HEK293 (cell line): Measurements from ENCODE around the gene PABPN1L.
A peak's percentile ranks its signal among the peaks of the same experiment; 100 is the strongest.

Experiments used
- CTCF ChIA-PET: fragments of 350-600 bp; formaldehyde crosslinking; extraction: SDS; loops from one replicate; lab custom pipeline; 2021; ENCODE audit warnings: antibody characterized with exemption; lab: Yijun Ruan, JAX
- POLR2A ChIA-PET: fragments of 300-600 bp; formaldehyde crosslinking; extraction: SDS; loops from one replicate; lab custom pipeline; 2020; ENCODE audit warnings: antibody characterized with exemption, inconsistent platforms; lab: Yijun Ruan, JAX
- H3K27ac ChIP-seq: fragments of 200-500 bp; sonication (Bioruptor generic); 2 replicates; pipeline ENCODE4 v1.5.1; 2014; ENCODE audit warnings: low read depth, low read length, control low read depth, inconsistent platforms; ENCODE audit errors: extremely low read depth
- H3K36me3 ChIP-seq, 2 experiments: fragments of 200-500 bp in 1 of 2; sonication (Bioruptor generic) in 1 of 2; 1 replicate in 1 of 2; 2 replicates in 1 of 2; pipeline ENCODE4 v1.5.1; 2014 to 2017; ENCODE audit warnings: inconsistent platforms in 2 of 2, low read length in 2 of 2; ENCODE audit not compliant: control insufficient read depth in 2 of 2, insufficient read depth in 1 of 2
- H3K4me1 ChIP-seq: fragments of 200-500 bp; sonication (Bioruptor generic); 2 replicates; pipeline ENCODE4 v1.5.1; 2014; ENCODE audit warnings: mild to moderate bottlenecking, low read length, inconsistent platforms; ENCODE audit not compliant: control insufficient read depth, insufficient read depth
- H3K4me3 ChIP-seq: 2 replicates; pipeline ENCODE4 v1.5.1; 2011; ENCODE audit warnings: low read depth, mild to moderate bottlenecking, control low read depth, low read length, moderate library complexity
- H3K9me3 ChIP-seq: fragments of 200-500 bp; sonication (Bioruptor generic); 2 replicates; pipeline ENCODE4 v1.5.1; 2014; ENCODE audit warnings: low read depth, low read length, inconsistent platforms; ENCODE audit not compliant: control insufficient read depth, insufficient read depth
- GLIS2 ChIP-seq: fragments of 450-650 bp; formaldehyde crosslinking; IDR thresholded peaks from 2 replicates; pipeline ENCODE4 v1.5.1; 2016; ENCODE audit warnings: missing biosample characterization, missing genetic modification characterization
- HOXD13 ChIP-seq: sonication (generic); formaldehyde crosslinking; IDR thresholded peaks from 2 replicates; pipeline ENCODE4 v1.8.0; 2022; ENCODE audit warnings: missing genetic modification reagents, borderline replicate concordance
- KLF9 ChIP-seq: fragments of 450-650 bp; formaldehyde crosslinking; IDR thresholded peaks from 2 replicates; pipeline ENCODE4 v1.5.1; 2016; ENCODE audit warnings: missing biosample characterization, missing genetic modification characterization, low read depth
- MYNN ChIP-seq: fragments of 450-650 bp; formaldehyde crosslinking; IDR thresholded peaks from 2 replicates; pipeline ENCODE4 v1.5.1; 2016; ENCODE audit warnings: missing biosample characterization, missing genetic modification characterization, borderline replicate concordance
- PRDM4 ChIP-seq: fragments of 450-650 bp; formaldehyde crosslinking; IDR thresholded peaks from 2 replicates; pipeline ENCODE4 v1.5.1; 2017; ENCODE audit warnings: missing biosample characterization, missing genetic modification characterization
- SALL2 ChIP-seq: fragments of 450-650 bp; formaldehyde crosslinking; IDR thresholded peaks from 2 replicates; pipeline ENCODE4 v1.5.0; 2017; ENCODE audit warnings: missing biosample characterization, mild to moderate bottlenecking, missing genetic modification characterization, borderline replicate concordance
- ZBTB11 ChIP-seq: fragments of 450-650 bp; formaldehyde crosslinking; conservative IDR thresholded peaks from 2 replicates; pipeline ENCODE4 v1.5.1; 2016; ENCODE audit warnings: low read depth, missing biosample characterization, missing genetic modification characterization
- ZBTB21 ChIP-seq: fragments of 450-650 bp; formaldehyde crosslinking; IDR thresholded peaks from 2 replicates; pipeline ENCODE4 v1.5.1; 2017; ENCODE audit warnings: missing biosample characterization, missing genetic modification characterization
- ZFP41 ChIP-seq: fragments of 450-650 bp; formaldehyde crosslinking; IDR thresholded peaks from 2 replicates; pipeline ENCODE4 v1.5.1; 2016; ENCODE audit warnings: missing biosample characterization, missing genetic modification characterization, borderline replicate concordance
- ZNF121 ChIP-seq: fragments of 450-650 bp; formaldehyde crosslinking; IDR thresholded peaks from 2 replicates; pipeline ENCODE4 v1.5.1; 2016; ENCODE audit warnings: missing biosample characterization, missing genetic modification characterization
- ZNF157 ChIP-seq: fragments of 450-650 bp; formaldehyde crosslinking; IDR thresholded peaks from 2 replicates; pipeline ENCODE4 v1.5.1; 2016; ENCODE audit warnings: missing biosample characterization, missing genetic modification characterization
- ZNF202 ChIP-seq: fragments of 450-650 bp; formaldehyde crosslinking; IDR thresholded peaks from 2 replicates; pipeline ENCODE4 v1.5.1; 2016; ENCODE audit warnings: missing biosample characterization, missing genetic modification characterization, borderline replicate concordance
- ZNF214 ChIP-seq: fragments of 450-650 bp; formaldehyde crosslinking; IDR thresholded peaks from 2 replicates; pipeline ENCODE4 v1.5.1; 2017; ENCODE audit warnings: missing biosample characterization, mild to moderate bottlenecking, missing genetic modification characterization, borderline replicate concordance
- ZNF239 ChIP-seq: fragments of 450-650 bp; formaldehyde crosslinking; IDR thresholded peaks from 2 replicates; pipeline ENCODE4 v1.5.1; 2016; ENCODE audit warnings: missing biosample characterization, missing genetic modification characterization
- ZNF24 ChIP-seq: fragments of 450-650 bp; formaldehyde crosslinking; IDR thresholded peaks from 2 replicates; pipeline ENCODE4 v1.5.1; 2016; ENCODE audit warnings: missing biosample characterization, missing genetic modification characterization
- ZNF248 ChIP-seq: fragments of 450-650 bp; formaldehyde crosslinking; IDR thresholded peaks from 2 replicates; pipeline ENCODE4 v1.5.1; 2017; ENCODE audit warnings: missing biosample characterization, missing genetic modification characterization
- ZNF311 ChIP-seq: fragments of 450-650 bp; formaldehyde crosslinking; IDR thresholded peaks from 2 replicates; pipeline ENCODE4 v1.5.1; 2017; ENCODE audit warnings: missing biosample characterization, missing genetic modification characterization, borderline replicate concordance
- ZNF335 ChIP-seq: fragments of 450-650 bp; formaldehyde crosslinking; conservative IDR thresholded peaks from 2 replicates; pipeline ENCODE4 v1.5.1; 2016; ENCODE audit warnings: missing biosample characterization, missing genetic modification characterization
- ZNF510 ChIP-seq: fragments of 450-650 bp; formaldehyde crosslinking; IDR thresholded peaks from 2 replicates; pipeline ENCODE4 v1.5.1; 2018; ENCODE audit warnings: mild to moderate bottlenecking, missing genetic modification characterization, missing biosample characterization; ENCODE audit not compliant: insufficient replicate concordance
- ZNF600 ChIP-seq: fragments of 450-650 bp; formaldehyde crosslinking; IDR thresholded peaks from 2 replicates; pipeline ENCODE4 v1.5.1; 2016; ENCODE audit warnings: missing biosample characterization, missing genetic modification characterization
- ZNF610 ChIP-seq: fragments of 450-650 bp; formaldehyde crosslinking; IDR thresholded peaks from 2 replicates; pipeline ENCODE4 v1.5.1; 2016; ENCODE audit warnings: missing biosample characterization, missing genetic modification characterization, borderline replicate concordance
- ZNF621 ChIP-seq: fragments of 450-650 bp; formaldehyde crosslinking; IDR thresholded peaks from 2 replicates; pipeline ENCODE4 v1.5.1; 2017; ENCODE audit warnings: missing biosample characterization, missing genetic modification characterization
- ZNF701 ChIP-seq: fragments of 450-650 bp; formaldehyde crosslinking; IDR thresholded peaks from 2 replicates; pipeline ENCODE4 v1.5.1; 2016; ENCODE audit warnings: missing biosample characterization, missing genetic modification characterization
- ZNF768 ChIP-seq: fragments of 450-650 bp; formaldehyde crosslinking; IDR thresholded peaks from 2 replicates; pipeline ENCODE4 v1.5.1; 2018; ENCODE audit warnings: missing biosample characterization, mild to moderate bottlenecking, missing genetic modification characterization

The PABPN1L gene

GRCh38 chr16:88830783-88831182, 35.7 kb downstream of the PABPN1L start:
- TF ChIP-seq ZNF248 (no peak), ZNF239 (tag by site-specific recombination) (peak; percentile 100), ZNF202 (tag by site-specific recombination) (no peak)
- Histone ChIP-seq H3K4me3 (no peak overlapping the region), H3K36me3 (peaks cover 0 to 3% of the 10 kb centered on the region in 2 experiments; a peak in 1 of 3 replicates), H3K27ac (no peak overlapping the region), H3K9me3 (no peaks in the 10 kb centered on the region), H3K4me1 (no peaks in the 10 kb centered on the region)
- ChIA-PET POLR2A (no interaction called here), CTCF (interaction anchor here (0.7 kb wide), 1 partner anchor 24 kb away, joined by 3 read pairs; no protein-coding TSS in a partner anchor)

- H3K36me3 ChIP-seq, result peaks cover 0 to 3% of the 10 kb centered on the region in 2 experiments; a peak in 1 of 3 replicates
- no peak overlapping the region for H3K4me3 ChIP-seq
- H3K9me3 ChIP-seq, result no peaks in the 10 kb centered on the region
- H3K27ac ChIP-seq, result no peak overlapping the region
- CTCF ChIA-PET, result interaction anchor here (0.7 kb wide), 1 partner anchor 24 kb away, joined by 3 read pairs; no protein-coding TSS in a partner anchor
- no peak for TF ChIP-seq ZNF311 (tag by site-specific recombination)
- TF ChIP-seq ZNF510 (tag by site-specific recombination), result no peak
- no peak for TF ChIP-seq ZNF701
- no peaks in the 10 kb centered on the region for H3K4me1 ChIP-seq
- POLR2A ChIA-PET, result no interaction called here
These were observed 36.2 kb downstream of the PABPN1L start for GRCh38 chr16:88830258-88830657.

GRCh38 chr16:88828711-88829110, 37.7 kb downstream of the PABPN1L start:
- TF ChIP-seq ZNF24 (tag by site-specific recombination), result no peak
- no peak for TF ChIP-seq ZNF121 (tag by site-specific recombination)
- TF ChIP-seq KLF9 (tag by site-specific recombination), result no peak
- no peak for TF ChIP-seq HOXD13 (CRISPR knock-in tag)
- no peak for TF ChIP-seq ZNF157 (tag by site-specific recombination)
- TF ChIP-seq PRDM4, result no peak
- no peak for TF ChIP-seq ZNF621 (tag by site-specific recombination)
- TF ChIP-seq MYNN, result no peak
- no peak for TF ChIP-seq ZBTB11 (tag by site-specific recombination)
- TF ChIP-seq ZNF610 (tag by site-specific recombination), result no peak
- no peak for TF ChIP-seq ZNF768 (tag by site-specific recombination)
- no peak for TF ChIP-seq ZNF335
- no peak for TF ChIP-seq ZNF214 (tag by site-specific recombination)
- no peak for TF ChIP-seq GLIS2 (tag by site-specific recombination)
- no peak for TF ChIP-seq ZFP41 (tag by site-specific recombination)
- TF ChIP-seq SALL2 (tag by site-specific recombination), result no peak
- no peak for TF ChIP-seq ZBTB21 (tag by site-specific recombination)
- TF ChIP-seq ZNF248, result no peak
- TF ChIP-seq ZNF600 (tag by site-specific recombination), result no peak
- peaks cover 0 to 3% of the 10 kb centered on the region in 2 experiments; a peak in 1 of 3 replicates for H3K36me3 ChIP-seq
- no peaks in the 10 kb centered on the region for H3K9me3 ChIP-seq
- ChIA-PET POLR2A (no interaction called here), CTCF (interaction anchor here (0.9 kb wide), 1 partner anchor 339 kb away, joined by 3 read pairs; no protein-coding TSS in a partner anchor)
- H3K4me3 ChIP-seq, result no peak overlapping the region
- no peaks in the 10 kb centered on the region for H3K4me1 ChIP-seq
- H3K27ac ChIP-seq, result no peak overlapping the region
